KOPT-K1 (cell line): ENCODE measurements around the gene HBS1L.
A peak's percentile ranks its signal among the peaks of the same experiment; 100 is the strongest.
"Not testable (repeated sequence)": the region's sequence is repeated elsewhere in the genome, so short reads cannot be mapped to it uniquely, and the experiment has no call there.

ENCODE experiments used
- H3K27ac ChIP-seq: fragments of 200-600 bp; sonication (generic); 2 replicates; pipeline ENCODE4 v1.5.1; 2016; ENCODE audit warnings: antibody characterized with exemption, mild to moderate bottlenecking, low read depth, low read length; ENCODE audit not compliant: poor library complexity, severe bottlenecking
- H3K36me3 ChIP-seq: fragments of 200-600 bp; sonication (generic); 2 replicates; pipeline ENCODE4 v1.5.1; 2017; ENCODE audit warnings: antibody characterized with exemption, mild to moderate bottlenecking, low read length, moderate library complexity; ENCODE audit not compliant: insufficient read depth
- H3K9me3 ChIP-seq: fragments of 200-600 bp; sonication (generic); 2 replicates; pipeline ENCODE4 v1.5.1; 2017; ENCODE audit warnings: antibody characterized with exemption, low read length, mild to moderate bottlenecking; ENCODE audit not compliant: insufficient read depth, poor library complexity, severe bottlenecking

HBS1L gene

DNA sequence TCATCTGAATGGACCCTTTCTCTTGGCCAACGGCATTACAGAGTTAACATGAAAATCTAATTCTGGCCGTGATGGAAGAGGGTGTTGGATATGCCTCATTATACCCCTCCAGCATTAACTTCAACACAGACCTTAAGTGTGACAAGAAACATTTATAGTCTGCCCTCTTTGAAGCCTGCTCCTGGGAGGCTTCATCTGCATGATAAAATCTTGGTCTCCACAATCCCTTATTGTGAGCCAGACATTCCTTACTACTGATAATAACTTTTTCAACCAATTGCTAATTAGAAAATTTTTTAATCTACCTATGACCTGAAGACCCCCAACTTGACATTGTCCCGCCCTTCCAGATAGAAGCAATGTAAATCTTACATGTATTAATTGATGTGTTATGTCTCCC is 9.3 kb upstream of the HBS1L start:
- Histone ChIP-seq H3K9me3 (no peaks in the 10 kb centered on the region), H3K36me3 (no peaks in the 10 kb centered on the region), H3K27ac (no peak overlapping the region)

GRCh38 chr6:135062735-135063134 is 8.1 kb upstream of the HBS1L start:
- Histone ChIP-seq H3K9me3 (no peaks in the 10 kb centered on the region), H3K36me3 (no peaks in the 10 kb centered on the region), H3K27ac (no peak overlapping the region)

DNA sequence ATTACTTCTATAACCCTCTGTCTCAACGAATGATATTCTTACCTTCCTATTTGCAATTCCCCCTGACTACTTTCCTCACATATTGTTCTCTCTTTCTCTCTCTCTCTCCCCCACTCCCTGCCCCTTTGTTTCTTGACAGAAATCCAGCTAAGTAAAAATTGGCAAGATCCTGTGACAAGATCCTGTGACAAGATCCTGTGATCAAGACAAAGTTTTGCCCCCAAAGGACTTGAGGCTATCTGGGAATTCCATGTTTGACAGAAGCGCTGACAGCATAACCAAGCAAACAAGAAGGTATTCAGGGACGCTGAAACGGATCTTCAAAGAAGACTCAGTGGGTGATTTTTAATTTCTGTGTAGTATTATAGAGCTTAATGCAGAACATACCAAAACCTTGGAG is 5.5 kb upstream of the HBS1L start:
- no peaks in the 10 kb centered on the region for H3K36me3 ChIP-seq
- no peak overlapping the region for H3K27ac ChIP-seq
- H3K9me3 ChIP-seq = no peaks in the 10 kb centered on the region

GRCh38 chr6:135058299-135058698 is 3.7 kb upstream of the HBS1L start:
- H3K36me3 ChIP-seq, H3K9me3 ChIP-seq, H3K27ac ChIP-seq: not testable (repeated sequence)

DNA sequence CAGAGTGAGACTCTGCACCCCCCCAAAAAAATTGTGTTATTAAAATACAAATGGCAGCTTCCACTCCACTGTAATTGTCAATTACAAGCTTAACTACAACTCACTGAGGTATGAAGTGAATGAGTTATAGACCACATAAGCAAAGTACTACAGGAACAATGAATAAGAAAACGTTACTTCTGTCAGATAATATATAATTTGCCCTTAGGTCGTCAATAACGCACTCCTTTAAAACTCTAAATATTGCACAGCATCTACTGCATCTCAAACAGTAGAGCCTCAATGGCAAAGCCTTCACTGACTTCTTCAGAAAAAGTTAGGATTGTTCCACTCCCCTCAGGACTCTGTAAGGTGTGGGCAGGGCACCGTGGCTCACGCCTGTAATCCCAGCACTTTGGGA is 2.0 kb upstream of the HBS1L start:
- H3K9me3 ChIP-seq = no peaks in the 10 kb centered on the region
- H3K27ac ChIP-seq = no peak overlapping the region
- H3K36me3 ChIP-seq = 0 out of 2 replicates have a peak, but pooled peaks cover 14% of the 10 kb centered on the region

- Histone ChIP-seq H3K36me3 (peaks cover 35% of the 10 kb centered on the region), H3K27ac (peak overlapping the region; percentile 85), H3K9me3 (no peaks in the 10 kb centered on the region)
These were observed 425 bp downstream of the HBS1L start for GRCh38 chr6:135054226-135054568.

DNA sequence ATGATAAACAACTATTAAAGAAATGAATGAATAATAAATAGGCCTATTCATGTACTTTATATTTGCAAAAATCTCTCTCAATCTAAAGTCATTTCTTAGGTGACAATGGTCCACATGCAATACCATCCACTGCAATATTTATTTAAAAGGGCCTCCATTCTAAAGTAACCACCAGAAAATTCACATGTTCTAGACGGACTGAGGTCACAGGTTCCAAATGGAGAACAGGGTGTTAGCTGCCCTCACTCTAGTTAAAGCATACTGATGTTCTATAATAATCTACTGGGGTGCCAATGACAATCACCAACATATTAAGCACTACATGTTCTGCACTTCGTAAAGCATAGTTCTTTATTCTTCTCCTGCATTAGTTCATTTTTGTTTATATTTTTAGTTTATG is 1.2 kb downstream of the HBS1L start:
- H3K36me3 ChIP-seq = peaks cover 42% of the 10 kb centered on the region
- no peaks in the 10 kb centered on the region for H3K9me3 ChIP-seq
- H3K27ac ChIP-seq = peak overlapping the region; percentile 85

DNA sequence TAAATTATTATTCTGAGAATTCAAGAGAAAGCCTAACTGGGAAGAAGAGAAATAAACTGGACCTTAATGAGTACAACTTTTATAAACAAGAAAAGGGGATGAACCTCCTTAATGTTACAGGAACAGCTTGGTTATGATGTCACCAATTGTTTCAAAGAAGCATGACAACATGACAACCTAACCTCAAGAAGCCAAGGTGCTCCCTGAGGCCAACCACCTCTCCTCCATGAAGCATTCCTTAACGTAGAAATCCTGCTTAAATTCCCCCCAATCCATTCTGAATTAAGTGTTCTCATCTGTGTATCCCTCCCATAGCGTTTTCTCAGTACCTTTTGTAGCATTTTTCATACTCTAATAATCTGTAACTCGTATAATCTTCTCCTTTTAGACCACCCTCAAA is 1.7 kb downstream of the HBS1L start:
- Histone ChIP-seq H3K9me3 (no peaks in the 10 kb centered on the region), H3K27ac (peak overlapping the region; percentile 85), H3K36me3 (peaks cover 47% of the 10 kb centered on the region)

- Histone ChIP-seq H3K36me3 (peaks cover 83% of the 10 kb centered on the region), H3K27ac (no peak overlapping the region)
These were observed 5.7 kb downstream of the HBS1L start for GRCh38 chr6:135048915-135049314.

GRCh38 chr6:135047336-135047735 is 7.3 kb downstream of the HBS1L start:
- Histone ChIP-seq H3K36me3 (peaks cover 90% of the 10 kb centered on the region), H3K9me3 (no peaks in the 10 kb centered on the region), H3K27ac (no peak overlapping the region)

More at GRCh38 chr6:135048915-135049314, 5.7 kb downstream of the HBS1L start:
- no peaks in the 10 kb centered on the region for H3K9me3 ChIP-seq

- no peaks in the 10 kb centered on the region for H3K9me3 ChIP-seq
- peaks cover 91% of the 10 kb centered on the region for H3K36me3 ChIP-seq
- no peak overlapping the region for H3K27ac ChIP-seq
These were observed 7.7 kb downstream of the HBS1L start for GRCh38 chr6:135046912-135047311.

- peaks cover 93% of the 10 kb centered on the region for H3K36me3 ChIP-seq
- no peak overlapping the region for H3K27ac ChIP-seq
- no peaks in the 10 kb centered on the region for H3K9me3 ChIP-seq
These were observed 10.0 kb downstream of the HBS1L start for GRCh38 chr6:135044639-135045038.

DNA sequence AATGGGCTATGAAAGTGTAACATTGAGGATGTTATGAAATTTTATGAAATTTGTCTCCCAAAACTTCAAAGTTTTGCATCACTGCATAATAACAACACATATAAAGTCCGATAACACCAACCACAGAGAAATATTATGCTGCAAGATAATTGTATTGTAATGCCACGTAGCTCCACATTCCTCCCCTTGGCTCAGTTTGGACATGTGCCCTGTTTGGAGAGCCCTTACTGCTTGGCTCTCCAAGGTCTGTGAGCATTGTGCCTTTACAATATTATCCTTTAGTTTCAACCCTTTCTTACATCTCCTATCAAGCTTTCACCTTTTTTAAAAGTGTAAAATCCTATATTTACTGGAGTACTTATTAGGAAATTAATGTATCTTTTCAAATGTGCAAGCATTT is 10.8 kb downstream of the HBS1L start:
- H3K9me3 ChIP-seq = no peaks in the 10 kb centered on the region
- H3K36me3 ChIP-seq = peaks cover 93% of the 10 kb centered on the region
- H3K27ac ChIP-seq = no peak overlapping the region

DNA sequence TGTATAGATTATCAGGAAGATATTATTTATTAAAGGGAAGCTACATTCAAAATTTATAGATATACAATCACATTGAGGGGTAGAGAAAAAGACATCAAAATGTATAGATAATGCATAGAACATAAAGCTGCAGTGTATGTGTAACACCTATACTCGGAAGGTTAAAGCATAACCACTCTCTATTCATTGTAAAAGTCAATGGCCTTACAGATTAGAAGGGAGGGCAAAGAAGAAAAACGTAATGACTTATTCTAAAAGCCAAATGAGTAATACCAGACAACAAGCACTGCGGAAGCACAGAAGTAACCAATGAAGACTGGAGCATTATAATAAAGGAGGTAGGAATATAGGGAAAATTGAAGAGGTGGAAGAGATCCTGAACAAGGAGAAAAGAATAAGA is 11.3 kb downstream of the HBS1L start:
- H3K9me3 ChIP-seq = no peaks in the 10 kb centered on the region
- no peak overlapping the region for H3K27ac ChIP-seq
- H3K36me3 ChIP-seq = peaks cover 93% of the 10 kb centered on the region

GRCh38 chr6:135038335-135038734 is 16.3 kb downstream of the HBS1L start:
- Histone ChIP-seq H3K9me3 (no peaks in the 10 kb centered on the region), H3K27ac (no peak overlapping the region), H3K36me3 (peaks cover 92% of the 10 kb centered on the region)

DNA sequence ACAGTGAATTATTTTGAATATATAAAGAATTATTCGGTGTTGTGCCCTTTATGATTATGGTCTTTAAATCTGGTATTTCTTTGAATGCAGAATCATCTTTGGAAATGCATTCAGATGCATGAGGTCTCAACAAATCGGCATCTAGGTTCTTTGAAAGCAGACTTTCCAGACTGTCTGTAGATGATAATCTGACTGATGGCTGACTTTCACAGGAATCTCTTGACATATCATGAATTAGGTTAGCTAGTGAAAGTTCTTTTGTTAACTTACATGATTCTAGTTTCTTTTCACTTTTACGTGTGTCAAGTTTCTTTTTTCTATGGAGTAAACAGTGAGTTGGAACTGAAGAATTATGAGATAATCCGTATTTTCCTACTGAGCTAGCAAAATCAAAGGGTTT is 17.1 kb downstream of the HBS1L start:
- Histone ChIP-seq H3K27ac (no peak overlapping the region), H3K9me3 (no peaks in the 10 kb centered on the region), H3K36me3 (peaks cover 91% of the 10 kb centered on the region)
